ENCODE results near the gene CDNF.

The CDNF gene

GRCh38 chr10:14773551-14774213, 64.2 kb downstream of the CDNF start:
- Histone ChIP-seq H3K36me3 (ENCODE audit: insufficient read depth, low read length) (no peaks in the 10 kb centered on the region), H3K27me3 (ENCODE audit: insufficient read depth, low read length) (peaks cover 25% of the 10 kb centered on the region), H2AFZ (ENCODE audit: low read length, unreplicated experiment) (no peak overlapping the region), H3K79me2 (ENCODE audit: control insufficient read depth, insufficient read depth, low read length, unreplicated experiment) (no peaks in the 10 kb centered on the region), H3K27ac (ENCODE audit: low read depth, low read length) (no peak overlapping the region), H3K4me3 (ENCODE audit: low read depth, low read length) (no peak overlapping the region), H3K4me1 (ENCODE audit: control insufficient read depth, insufficient read depth, low read length, unreplicated experiment) (no peaks in the 10 kb centered on the region)

- no peak overlapping the region for H3K4me3 ChIP-seq (ENCODE audit: low read depth, low read length)
- H3K79me2 ChIP-seq (ENCODE audit: control insufficient read depth, insufficient read depth, low read length, unreplicated experiment): no peaks in the 10 kb centered on the region
- no peaks in the 10 kb centered on the region for H3K36me3 ChIP-seq (ENCODE audit: insufficient read depth, low read length)
- peaks cover 35% of the 10 kb centered on the region for H3K27me3 ChIP-seq (ENCODE audit: insufficient read depth, low read length)
- no peak overlapping the region for H2AFZ ChIP-seq (ENCODE audit: low read length, unreplicated experiment)
- no peak overlapping the region for H3K27ac ChIP-seq (ENCODE audit: low read depth, low read length)
- no peaks in the 10 kb centered on the region for H3K4me1 ChIP-seq (ENCODE audit: control insufficient read depth, insufficient read depth, low read length, unreplicated experiment)
Measured at GRCh38 chr10:14772399-14772798, 65.4 kb downstream of the CDNF start.

DNA sequence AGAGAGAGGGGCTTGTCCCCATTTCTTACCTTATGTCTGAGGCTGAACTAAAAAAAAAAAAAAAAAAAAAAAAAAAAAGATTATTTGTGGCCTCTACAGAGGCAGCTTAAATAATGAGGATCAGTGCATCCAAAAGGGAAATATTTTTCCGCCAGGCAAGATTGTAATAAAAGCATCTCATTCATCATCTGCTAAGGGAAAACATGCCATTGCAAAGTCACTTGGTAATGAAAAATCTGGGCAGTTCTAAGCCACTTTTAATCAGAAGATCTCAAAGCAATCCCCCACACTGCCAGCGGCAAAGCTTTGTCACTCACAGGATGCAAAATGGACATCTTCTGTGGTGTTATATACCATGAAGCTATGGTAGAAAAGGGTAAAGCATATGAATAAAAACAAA, 66.9 kb downstream of the CDNF start:
- Histone ChIP-seq H3K4me1 (ENCODE audit: control insufficient read depth, insufficient read depth, low read length, unreplicated experiment) (no peaks in the 10 kb centered on the region), H3K4me3 (ENCODE audit: low read depth, low read length) (no peak overlapping the region), H3K36me3 (ENCODE audit: insufficient read depth, low read length) (no peaks in the 10 kb centered on the region), H3K79me2 (ENCODE audit: control insufficient read depth, insufficient read depth, low read length, unreplicated experiment) (no peaks in the 10 kb centered on the region), H3K27me3 (ENCODE audit: insufficient read depth, low read length) (peaks cover 47% of the 10 kb centered on the region), H3K27ac (ENCODE audit: low read depth, low read length) (no peak overlapping the region), H2AFZ (ENCODE audit: low read length, unreplicated experiment) (no peak overlapping the region)

Data from ACC112 (cell line).